Neural cell (in vitro differentiated cells): ENCODE results near the gene EPS8L2. TPM values are rescaled to one million over a fixed set of nuclear protein-coding genes. Genes with fewer than 3 reads are reported as not detected.

Source experiments
- polyA plus RNA-seq: library from polyadenylated mRNA; depleted of rRNA; stranded (reverse); fragments of >200 nt; gene quantifications from 2 replicates; pipeline ENCODE4 v1.2.3, GENCODE V29; 2014

EPS8L2 gene
- polyA plus RNA-seq, 1 donor from 2014 or later, result 7.5 TPM

Other genes starting within 250 kb of the EPS8L2 start
- 71.8 and 82.4 TPM in 2 replicates for gene RNH1, start 199.0 kb upstream of the EPS8L2 start, polyA plus RNA-seq
- 119 and 120 TPM in 2 replicates for gene HRAS, start 170.7 kb upstream of the EPS8L2 start, polyA plus RNA-seq
- gene LRRC56, start 168.7 kb upstream of the EPS8L2 start, polyA plus RNA-seq, result 0.76 and 1.3 TPM in 2 replicates
- gene LMNTD2, start 145.5 kb upstream of the EPS8L2 start, polyA plus RNA-seq, result 0.61 and 3.0 TPM in 2 replicates
- gene RASSF7, start 145.3 kb upstream of the EPS8L2 start, polyA plus RNA-seq, result 37.1 and 51.5 TPM in 2 replicates
- gene PHRF1, start 129.8 kb upstream of the EPS8L2 start, polyA plus RNA-seq, result 8.5 and 12.1 TPM in 2 replicates
- 1.1 and 4.6 TPM in 2 replicates for gene IRF7, start 90.3 kb upstream of the EPS8L2 start, polyA plus RNA-seq
- not detected in 2 replicates for gene CDHR5, start 81.3 kb upstream of the EPS8L2 start, polyA plus RNA-seq
- gene SCT, start 79.0 kb upstream of the EPS8L2 start, polyA plus RNA-seq, result not detected in 2 replicates
- 0.86 TPM in 1 of 2 replicates, not detected in the other for gene DRD4, start 69.0 kb upstream of the EPS8L2 start, polyA plus RNA-seq
- 87.6 and 94.9 TPM in 2 replicates for gene DEAF1, start 11.0 kb upstream of the EPS8L2 start, polyA plus RNA-seq
- gene TMEM80, start 10.4 kb upstream of the EPS8L2 start, polyA plus RNA-seq, result 23.1 and 30.9 TPM in 2 replicates
- gene TALDO1, start 41.2 kb downstream of the EPS8L2 start, polyA plus RNA-seq, result 156 and 158 TPM in 2 replicates
- 131 and 146 TPM in 2 replicates for gene GATD1, start 71.3 kb downstream of the EPS8L2 start, polyA plus RNA-seq
- 11.8 and 16.2 TPM in 2 replicates for gene CEND1, start 83.9 kb downstream of the EPS8L2 start, polyA plus RNA-seq
- gene SLC25A22, start 92.0 kb downstream of the EPS8L2 start, polyA plus RNA-seq, result 40.9 and 66.4 TPM in 2 replicates
- gene PIDD1, start 99.0 kb downstream of the EPS8L2 start, polyA plus RNA-seq, result 13.3 and 34.9 TPM in 2 replicates
- gene RPLP2, start 103.7 kb downstream of the EPS8L2 start, polyA plus RNA-seq, result 147 and 167 TPM in 2 replicates
- gene PNPLA2, start 112.7 kb downstream of the EPS8L2 start, polyA plus RNA-seq, result 7.3 and 7.8 TPM in 2 replicates
- 1.2 and 6.5 TPM in 2 replicates for gene CRACR2B, start 121.7 kb downstream of the EPS8L2 start, polyA plus RNA-seq
- gene CD151, start 126.7 kb downstream of the EPS8L2 start, polyA plus RNA-seq, result 70.8 and 80.1 TPM in 2 replicates
- gene POLR2L, start 136.3 kb downstream of the EPS8L2 start, polyA plus RNA-seq, result 50.6 and 62.3 TPM in 2 replicates
- 68.1 and 68.3 TPM in 2 replicates for gene TSPAN4, start 136.6 kb downstream of the EPS8L2 start, polyA plus RNA-seq
- 51.2 and 81.3 TPM in 2 replicates for gene CHID1, start 204.6 kb downstream of the EPS8L2 start, polyA plus RNA-seq
- gene AP2A2, start 219.6 kb downstream of the EPS8L2 start, polyA plus RNA-seq, result 46.5 and 46.8 TPM in 2 replicates